K562 (cell line): Measurements from ENCODE around the gene PLIN5. TPM values are rescaled to one million over a fixed set of nuclear protein-coding genes. Genes with fewer than 3 reads are reported as not detected.

ENCODE experiments used
- CBFA2T3 ChIP-seq: fragments of 450-650 bp; IDR thresholded peaks from 2 replicates; pipeline ENCODE4 v1.6.1; 2017
- CBX3 ChIP-seq, 2 experiments: IDR thresholded peaks; 1 replicate in 1 of 2; 2 replicates in 1 of 2; pipeline ENCODE4 v1.6.1; 2012; ENCODE audit warnings: inconsistent platforms in 2 of 2, low read length in 2 of 2, borderline replicate concordance in 1 of 2, control low read depth in 1 of 2
- CCAR2 ChIP-seq: fragments of 200-400 bp; formaldehyde crosslinking; IDR thresholded peaks from 2 replicates; pipeline ENCODE4 v1.6.1; 2017; ENCODE audit warnings: mild to moderate bottlenecking, low read depth, low read length
- CHCHD3 ChIP-seq: fragments of 250-450 bp; sonication (Bioruptor Pico); IDR thresholded peaks from 2 replicates; pipeline ENCODE4 v2.1.2; 2022; ENCODE audit warnings: mild to moderate bottlenecking
- CREM ChIP-seq: IDR thresholded peaks from 2 replicates; pipeline ENCODE4 v1.6.1; 2014; ENCODE audit warnings: antibody characterized with exemption, low read depth
- ERF ChIP-seq: fragments of 450-650 bp; formaldehyde crosslinking; IDR thresholded peaks from 2 replicates; pipeline ENCODE4 v1.4.0; 2020; ENCODE audit warnings: mild to moderate bottlenecking, mixed read lengths
- GATAD2B ChIP-seq: fragments of 450-650 bp; IDR thresholded peaks from 2 replicates; pipeline ENCODE4 v1.6.1; 2017; ENCODE audit warnings: mild to moderate bottlenecking, borderline replicate concordance
- JUND ChIP-seq, 2 experiments: IDR thresholded peaks; 2 replicates in 1 of 2; 3 replicates in 1 of 2; pipeline ENCODE4 v1.6.1; 2011; ENCODE audit warnings: borderline replicate concordance in 2 of 2, low read depth in 2 of 2, low read length in 2 of 2, improper control_type of control experiment in 1 of 2, missing biosample characterization in 1 of 2, missing genetic modification characterization in 1 of 2, missing genetic modification reagents in 1 of 2
- KLF10 ChIP-seq: fragments of 250-450 bp; sonication (Bioruptor Pico); IDR thresholded peaks from 2 replicates; pipeline ENCODE4 v1.6.1; 2021; ENCODE audit warnings: matching md5 sums
- L3MBTL2 ChIP-seq: fragments of 450-650 bp; IDR thresholded peaks from 2 replicates; pipeline ENCODE4 v1.6.1; 2016; ENCODE audit warnings: mild to moderate bottlenecking, moderate library complexity
- MITF ChIP-seq: IDR thresholded peaks from 2 replicates; pipeline ENCODE4 v1.6.1; 2014; ENCODE audit warnings: antibody characterized with exemption
- MYC ChIP-seq, 2 experiments: fragments of 250-450 bp in 1 of 2; sonication (Bioruptor Pico) in 1 of 2; IDR thresholded peaks; 2 replicates each; pipeline versions ENCODE4 v1.5.1 to v1.6.1; 2012 to 2021; ENCODE audit warnings: low read depth in 2 of 2, borderline replicate concordance in 1 of 2, improper control_type of control experiment in 1 of 2, low read length in 1 of 2, mild to moderate bottlenecking in 1 of 2, moderate library complexity in 1 of 2
- NCOA4 ChIP-seq: fragments of 450-650 bp; IDR thresholded peaks from 2 replicates; pipeline ENCODE4 v1.6.1; 2018; ENCODE audit warnings: mild to moderate bottlenecking; ENCODE audit not compliant: partially characterized antibody
- NCOR1 ChIP-seq: fragments of 450-650 bp; IDR thresholded peaks from 2 replicates; pipeline ENCODE4 v1.6.1; 2016; ENCODE audit warnings: mild to moderate bottlenecking, moderate library complexity
- POLR2AphosphoS5 ChIP-seq: IDR thresholded peaks from 2 replicates; pipeline ENCODE4 v1.6.1; 2011; ENCODE audit warnings: mild to moderate bottlenecking, low read depth, low read length, moderate library complexity; ENCODE audit not compliant: control insufficient read depth, insufficient read depth
- RBM25 ChIP-seq: fragments of 200-400 bp; formaldehyde crosslinking; IDR thresholded peaks from 2 replicates; pipeline ENCODE4 v1.6.1; 2018; ENCODE audit warnings: low read length, low read depth, moderate library complexity; ENCODE audit not compliant: severe bottlenecking
- RCOR1 ChIP-seq, 2 experiments: IDR thresholded peaks; 2 replicates each; pipeline ENCODE4 v1.6.1; 2012; ENCODE audit warnings: low read depth in 2 of 2, low read length in 2 of 2, borderline replicate concordance in 1 of 2, improper control_type of control experiment in 1 of 2
- ZBED1 ChIP-seq: IDR thresholded peaks from 2 replicates; pipeline ENCODE4 v1.6.1; 2014
- ZBTB8A ChIP-seq: fragments of 450-650 bp; IDR thresholded peaks from 2 replicates; pipeline ENCODE4 v1.6.1; 2018; ENCODE audit warnings: mild to moderate bottlenecking, moderate library complexity; ENCODE audit not compliant: partially characterized antibody
- ZNF197 ChIP-seq: fragments of 200-800 bp; sonication (Bioruptor generic); IDR thresholded peaks from 2 replicates; pipeline ENCODE4 v1.6.1; 2016; ENCODE audit warnings: low read depth, missing genetic modification characterization, missing compliant biosample characterization
- ZNF431 ChIP-seq: sonication (generic); formaldehyde crosslinking; IDR thresholded peaks from 2 replicates; pipeline ENCODE4 v1.8.0; 2022; ENCODE audit warnings: mild to moderate bottlenecking, missing genetic modification reagents
- polyA plus RNA-seq, 8 experiments: library from polyadenylated mRNA; depleted of rRNA in 4 of 8; stranded (reverse) in 5 of 8; unstranded in 3 of 8; fragments of >200 nt; fragmentation: Nextera tagmentation in 2 of 8; fragmentation: Illumina TruSeq in 1 of 8; extraction: Ambion mirVana in 2 of 8; extraction: Trizol in 1 of 8; gene quantifications; 2 replicates each; pipeline versions ENCODE4 v1.2.1 to v1.2.3, GENCODE V29; 2011 to 2014; ENCODE audit warnings: inconsistent platforms in 1 of 8, missing spikeins in 1 of 8
- total RNA-seq, 7 experiments: library from RNA; depleted of rRNA in 6 of 7; stranded (reverse); fragments of >200 nt in 6 of 7; fragmentation: Illumina TruSeq in 2 of 7; extraction: Trizol in 2 of 7; gene quantifications; 2 replicates each; pipeline versions ENCODE4 v1.2.1 to v1.2.3, GENCODE V29; 2011 to 2021; ENCODE audit warnings: low replicate concordance in 1 of 7
- TF ChIP-seq, protein P1 (sequence below): sonication (generic); formaldehyde crosslinking; IDR thresholded peaks from 2 replicates; pipeline ENCODE4 v1.8.1; 2023; ENCODE audit warnings: mild to moderate bottlenecking, missing genetic modification reagents
- TF ChIP-seq, protein P2 (sequence below): fragments of 450-650 bp; IDR thresholded peaks from 2 replicates; pipeline ENCODE4 v1.6.1; 2018; ENCODE audit warnings: mild to moderate bottlenecking, low read depth; ENCODE audit not compliant: partially characterized antibody

PLIN5 gene
- total and polyA plus RNA-seq, 9 of the 15 experiments (the other 6 are each of a cell fraction or from before 2014, with no cell fraction given): 0.04 to 1.3 (median 0.50) TPM

- TF ChIP-seq, protein P1, sequence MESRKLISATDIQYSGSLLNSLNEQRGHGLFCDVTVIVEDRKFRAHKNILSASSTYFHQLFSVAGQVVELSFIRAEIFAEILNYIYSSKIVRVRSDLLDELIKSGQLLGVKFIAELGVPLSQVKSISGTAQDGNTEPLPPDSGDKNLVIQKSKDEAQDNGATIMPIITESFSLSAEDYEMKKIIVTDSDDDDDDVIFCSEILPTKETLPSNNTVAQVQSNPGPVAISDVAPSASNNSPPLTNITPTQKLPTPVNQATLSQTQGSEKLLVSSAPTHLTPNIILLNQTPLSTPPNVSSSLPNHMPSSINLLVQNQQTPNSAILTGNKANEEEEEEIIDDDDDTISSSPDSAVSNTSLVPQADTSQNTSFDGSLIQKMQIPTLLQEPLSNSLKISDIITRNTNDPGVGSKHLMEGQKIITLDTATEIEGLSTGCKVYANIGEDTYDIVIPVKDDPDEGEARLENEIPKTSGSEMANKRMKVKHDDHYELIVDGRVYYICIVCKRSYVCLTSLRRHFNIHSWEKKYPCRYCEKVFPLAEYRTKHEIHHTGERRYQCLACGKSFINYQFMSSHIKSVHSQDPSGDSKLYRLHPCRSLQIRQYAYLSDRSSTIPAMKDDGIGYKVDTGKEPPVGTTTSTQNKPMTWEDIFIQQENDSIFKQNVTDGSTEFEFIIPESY (CRISPR knock-in tag): no peak; the same call in 1 of the 2 replicates
- TF ChIP-seq MITF (no peak), ERF (CRISPR knock-in tag) (no peak), CBFA2T3 (0 out of 2 replicates have a peak, but pooled peaks have one; percentile 5), NCOR1 (no peak), ZNF197 (CRISPR knock-in tag) (no peak), ZBED1 (no peak), CREM (peak; percentile 55), ZNF431 (no peak), RCOR1 (IDR thresholded peaks at IDR 0.05; ENCODE audit: borderline replicate concordance in 1 of 2, low read depth in 2 of 2, low read length in 2 of 2) (0 out of 4 replicates have a peak, but pooled peaks of 1 of the 2 experiments have one; percentile 21), CHCHD3 (no peak), MYC (IDR thresholded peaks at IDR 0.05; ENCODE audit: low read depth, low read length) (0 out of 2 replicates have a peak, but pooled peaks have one; percentile 34), MYC (CRISPR knock-in tag; IDR thresholded peaks at IDR 0.05; ENCODE audit: borderline replicate concordance, low read depth) (no peak), CBX3 (IDR thresholded peaks at IDR 0.05; ENCODE audit: borderline replicate concordance in 1 of 2, low read length in 2 of 2) (no peak; a peak in 1 of 3 replicates), L3MBTL2 (peak; percentile 34; the same call in 1 of the 2 replicates), RBM25 (no peak), JUND (IDR thresholded peaks at IDR 0.05; ENCODE audit: borderline replicate concordance, low read depth, low read length) (peak; percentile 31; the same call in 1 of the 2 replicates), JUND (tag; IDR thresholded peaks at IDR 0.05; ENCODE audit: borderline replicate concordance, low read depth, low read length) (no peak; the same call in 2 of the 3 replicates), NCOA4 (no peak), CCAR2 (no peak), POLR2AphosphoS5 (no peak), KLF10 (no peak), ZBTB8A (no peak), GATAD2B (peak; percentile 19; the same call in 1 of the 2 replicates)
- TF ChIP-seq, protein P2, sequence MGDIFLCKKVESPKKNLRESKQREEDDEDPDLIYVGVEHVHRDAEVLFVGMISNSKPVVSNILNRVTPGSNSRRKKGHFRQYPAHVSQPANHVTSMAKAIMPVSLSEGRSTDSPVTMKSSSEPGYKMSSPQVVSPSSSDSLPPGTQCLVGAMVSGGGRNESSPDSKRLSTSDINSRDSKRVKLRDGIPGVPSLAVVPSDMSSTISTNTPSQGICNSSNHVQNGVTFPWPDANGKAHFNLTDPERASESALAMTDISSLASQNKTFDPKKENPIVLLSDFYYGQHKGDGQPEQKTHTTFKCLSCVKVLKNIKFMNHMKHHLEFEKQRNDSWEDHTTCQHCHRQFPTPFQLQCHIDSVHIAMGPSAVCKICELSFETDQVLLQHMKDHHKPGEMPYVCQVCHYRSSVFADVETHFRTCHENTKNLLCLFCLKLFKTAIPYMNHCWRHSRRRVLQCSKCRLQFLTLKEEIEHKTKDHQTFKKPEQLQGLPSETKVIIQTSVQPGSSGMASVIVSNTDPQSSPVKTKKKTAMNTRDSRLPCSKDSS: no peak
Observed at GRCh38 chr19:4523306-4524110, 11.5 kb downstream of the PLIN5 start (continued).
